Mucosa of rectum (tissue), 2 donors: ENCODE results near the gene PAH.
"Not testable (repeated sequence)": the region's sequence is repeated elsewhere in the genome, so short reads cannot be mapped to it uniquely, and the experiment has no call there.

Experiments used
- H3K27ac ChIP-seq, 2 donors: one replicate each; pipeline ENCODE4 v1.7.0; 2013; ENCODE audit warnings: inconsistent platforms in 2 of 2, low read depth in 2 of 2, low read length in 2 of 2
- H3K27me3 ChIP-seq, 2 donors: one replicate each; pipeline ENCODE4 v1.7.0; 2013; ENCODE audit warnings: low read length in 2 of 2; ENCODE audit not compliant: control insufficient read depth in 2 of 2, insufficient read depth in 2 of 2
- H3K36me3 ChIP-seq, 2 donors: one replicate each; pipeline ENCODE4 v1.7.0; 2013; ENCODE audit warnings: low read length in 2 of 2; ENCODE audit not compliant: control insufficient read depth in 2 of 2, insufficient read depth in 2 of 2
- H3K4me1 ChIP-seq, 2 donors: one replicate each; pipeline ENCODE4 v1.7.0; 2013; ENCODE audit warnings: low read length in 2 of 2, mild to moderate bottlenecking in 1 of 2; ENCODE audit not compliant: control insufficient read depth in 2 of 2, insufficient read depth in 2 of 2
- H3K4me3 ChIP-seq, 2 donors: one replicate each; pipeline ENCODE4 v1.7.0; 2013; ENCODE audit warnings: low read length in 2 of 2
- H3K9ac ChIP-seq, 2 donors: one replicate each; pipeline ENCODE4 v1.7.0; 2013; ENCODE audit warnings: low read length in 2 of 2, low read depth in 1 of 2, mild to moderate bottlenecking in 1 of 2
- H3K9me3 ChIP-seq, 2 donors: one replicate each; pipeline ENCODE4 v1.7.0; 2013; ENCODE audit warnings: low read length in 2 of 2; ENCODE audit not compliant: control insufficient read depth in 2 of 2
- donor health status: healthy.
- donor health status: Normal muscosa, but diverticular disease.

PAH gene

DNA sequence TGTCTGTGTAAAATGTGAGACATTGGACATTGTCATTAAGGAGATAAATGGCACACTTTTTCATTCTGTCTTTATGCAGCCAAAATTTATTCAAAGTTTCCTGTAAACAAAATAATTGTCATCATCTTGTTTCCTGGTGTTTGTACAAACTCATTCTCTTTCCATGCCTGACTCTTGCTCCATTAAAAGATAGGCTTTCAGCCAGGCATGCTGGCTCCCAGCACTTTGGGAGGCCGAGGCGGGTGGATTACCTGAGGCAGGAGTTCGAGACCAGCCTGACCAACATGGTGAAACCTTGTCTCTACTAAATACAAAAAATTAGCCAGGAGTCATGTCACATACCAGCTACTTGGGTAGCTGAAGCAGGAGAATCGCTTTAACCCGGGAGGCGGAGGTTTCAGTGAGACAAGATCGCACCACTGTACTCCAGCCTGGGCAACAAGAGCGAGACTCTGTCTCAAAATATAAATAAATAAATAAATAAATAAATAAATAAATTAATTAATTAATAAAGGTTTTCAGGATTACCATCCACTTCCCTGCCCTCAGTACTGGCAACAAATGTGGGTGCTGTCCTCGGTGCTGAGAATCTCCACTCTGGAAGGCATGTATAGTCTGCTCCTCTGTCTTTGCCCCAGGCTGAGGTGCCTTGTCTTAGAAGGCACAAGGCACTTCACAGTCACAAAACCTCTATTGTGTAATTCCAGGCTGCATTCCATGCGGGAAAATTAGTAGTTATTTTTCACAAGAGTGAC is 83.2 kb downstream of the PAH start:
- no peak overlapping the region for H3K4me3 ChIP-seq
- H3K36me3 ChIP-seq, result no peaks in the 10 kb centered on the region
- H3K9me3 ChIP-seq, result no peaks in the 10 kb centered on the region
- no peaks in the 10 kb centered on the region for H3K4me1 ChIP-seq
- no peak overlapping the region for H3K27ac ChIP-seq
- no peak overlapping the region for H3K9ac ChIP-seq
- H3K27me3 ChIP-seq, result no peaks in the 10 kb centered on the region

DNA sequence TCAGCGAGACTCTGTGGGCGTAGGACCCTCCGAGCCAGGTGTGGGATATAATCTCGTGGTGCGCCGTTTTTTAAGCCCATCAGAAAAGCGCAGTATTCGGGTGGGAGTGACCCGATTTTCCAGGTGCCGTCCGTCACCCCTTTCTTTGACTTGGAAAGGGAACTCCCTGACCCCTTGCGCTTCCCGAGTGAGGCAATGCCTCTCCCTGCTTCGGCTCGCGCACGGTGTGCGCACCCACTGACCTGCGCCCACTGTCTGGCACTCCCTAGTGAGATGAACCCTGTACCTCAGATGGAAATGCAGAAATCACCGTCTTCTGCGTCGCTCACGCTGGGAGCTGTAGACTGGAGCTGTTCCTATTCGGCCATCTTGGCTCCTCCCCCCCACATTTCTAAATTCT is 84.2 kb downstream of the PAH start:
- H3K27me3 ChIP-seq, H3K9me3 ChIP-seq, H3K36me3 ChIP-seq, H3K27ac ChIP-seq, H3K4me3 ChIP-seq, H3K4me1 ChIP-seq, H3K9ac ChIP-seq: not testable (repeated sequence)

DNA sequence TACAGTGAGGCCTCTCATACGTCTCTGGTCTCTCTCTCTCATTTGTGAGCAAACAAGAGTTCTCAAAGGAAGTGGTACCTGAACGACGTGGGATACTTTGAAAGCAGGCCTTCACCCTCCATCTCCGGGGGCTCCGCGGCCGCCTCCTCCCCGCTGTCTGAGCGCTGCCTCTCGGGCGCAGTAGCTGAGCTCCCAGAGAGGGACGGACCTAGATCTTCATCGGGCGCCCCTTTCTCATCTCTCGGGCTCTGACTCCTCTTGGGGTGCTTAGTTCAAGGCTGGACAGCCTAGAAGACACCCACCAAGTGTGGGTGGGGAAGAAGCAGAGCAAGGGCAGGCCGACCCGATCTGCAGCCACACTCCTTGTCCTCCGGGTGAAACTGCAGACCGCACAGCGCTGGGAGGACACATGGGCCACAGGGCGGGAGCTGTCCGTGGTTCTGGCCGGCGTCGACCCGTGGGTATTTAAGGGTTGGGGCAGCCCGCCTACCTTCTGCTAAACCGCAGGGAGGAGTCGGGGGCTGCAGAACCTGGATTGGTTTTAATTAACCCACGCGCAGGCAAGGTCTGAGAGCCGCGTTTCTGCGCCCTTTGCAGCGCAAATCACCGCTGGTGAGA is 92.7 kb downstream of the PAH start:
- no peaks in the 10 kb centered on the region for H3K27me3 ChIP-seq
- no peaks in the 10 kb centered on the region for H3K4me1 ChIP-seq
- no peaks in the 10 kb centered on the region for H3K9me3 ChIP-seq
- no peaks in the 10 kb centered on the region for H3K36me3 ChIP-seq
- no peak overlapping the region for H3K4me3 ChIP-seq
- no peak overlapping the region for H3K27ac ChIP-seq
- no peak overlapping the region for H3K9ac ChIP-seq

DNA sequence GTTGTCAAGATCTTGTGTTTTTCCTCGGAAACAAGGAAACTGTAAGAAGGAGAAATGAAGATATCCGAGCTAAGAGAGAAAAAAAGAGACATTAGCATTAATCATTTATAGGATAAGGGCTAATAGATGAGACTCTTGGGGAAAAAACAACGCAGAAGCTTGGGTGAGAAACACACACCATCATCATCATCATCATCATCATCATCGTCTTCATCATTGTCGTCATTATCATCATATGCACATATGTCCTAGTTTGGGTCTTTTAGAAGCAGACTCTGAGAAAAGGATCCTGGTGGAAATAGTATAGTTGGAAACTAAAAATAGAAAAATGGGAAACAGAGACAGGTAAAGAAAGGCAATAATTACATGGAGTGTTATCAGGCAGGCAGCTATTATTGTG is 95.9 kb downstream of the PAH start:
- H3K4me1 ChIP-seq, result no peaks in the 10 kb centered on the region
- no peaks in the 10 kb centered on the region for H3K36me3 ChIP-seq
- no peak overlapping the region for H3K27ac ChIP-seq
- H3K4me3 ChIP-seq, result no peak overlapping the region
- H3K27me3 ChIP-seq, result no peaks in the 10 kb centered on the region
- no peak overlapping the region for H3K9ac ChIP-seq
- H3K9me3 ChIP-seq, result no peaks in the 10 kb centered on the region

DNA sequence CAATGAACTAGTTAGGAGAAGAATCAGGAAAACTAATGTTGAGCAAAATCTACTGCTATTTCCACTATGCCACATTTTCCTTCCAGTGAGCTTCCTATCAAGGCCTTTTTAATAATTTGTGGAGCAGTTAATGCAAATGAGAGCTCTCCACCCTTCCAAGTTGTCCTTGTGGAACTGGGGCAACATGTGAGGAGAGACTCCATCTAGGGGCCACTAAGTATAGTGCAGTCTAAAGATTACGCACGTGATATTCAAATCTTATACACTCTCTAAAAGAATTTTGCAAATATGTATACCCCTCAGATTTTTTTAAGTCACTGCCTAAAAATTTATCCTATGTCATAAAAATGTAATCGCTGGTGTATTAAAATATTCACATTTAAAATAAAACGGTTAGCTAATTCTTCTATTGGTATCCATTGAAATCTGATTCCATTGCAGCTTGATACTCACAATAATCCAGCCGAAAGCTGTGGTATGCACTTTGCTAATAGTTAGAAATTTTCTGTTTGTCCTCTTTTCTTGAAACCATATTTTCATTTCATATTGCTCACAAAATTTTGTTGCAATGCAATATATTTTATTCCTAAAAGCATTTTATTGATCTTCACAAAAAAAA is 100.1 kb downstream of the PAH start:
- Histone ChIP-seq H3K36me3 (no peaks in the 10 kb centered on the region), H3K9me3 (no peaks in the 10 kb centered on the region), H3K9ac (no peak overlapping the region), H3K27ac (no peak overlapping the region), H3K27me3 (no peaks in the 10 kb centered on the region), H3K4me3 (no peak overlapping the region), H3K4me1 (no peaks in the 10 kb centered on the region)

DNA sequence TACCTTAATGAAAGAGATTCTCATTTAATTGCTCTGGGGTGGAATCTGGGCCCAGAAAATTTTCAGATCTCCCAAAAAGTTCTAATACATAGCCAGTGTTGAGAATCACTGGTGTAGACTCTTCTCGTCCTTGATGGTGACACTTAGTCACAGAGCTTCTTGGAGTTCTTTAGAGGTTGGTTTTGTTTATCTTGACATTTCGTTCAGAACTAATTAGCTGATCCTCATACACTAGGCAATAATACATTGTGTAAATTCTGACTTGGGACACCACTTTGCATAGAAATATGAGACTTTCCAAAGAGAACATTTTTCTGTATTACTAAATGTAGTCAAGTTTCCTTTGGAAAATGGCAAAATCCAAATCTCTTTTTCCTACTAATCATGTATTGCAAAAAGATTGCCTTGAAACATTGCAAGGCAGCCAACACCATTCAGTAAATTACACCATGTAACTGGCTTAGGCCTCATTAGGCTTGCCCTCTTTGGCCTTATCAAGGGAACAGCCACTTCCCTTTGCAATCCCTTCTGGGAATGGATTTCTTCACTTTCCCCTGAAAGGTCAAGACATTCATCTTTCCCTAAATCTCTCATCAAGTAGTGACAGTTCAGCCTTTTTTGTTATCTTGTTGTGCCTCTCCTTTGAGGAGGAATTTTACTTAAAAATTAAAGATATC is 102.2 kb downstream of the PAH start:
- Histone ChIP-seq H3K4me1 (no peaks in the 10 kb centered on the region), H3K27ac (no peak overlapping the region), H3K4me3 (no peak overlapping the region), H3K9ac (no peak overlapping the region), H3K36me3 (no peaks in the 10 kb centered on the region), H3K27me3 (no peaks in the 10 kb centered on the region), H3K9me3 (no peaks in the 10 kb centered on the region)

DNA sequence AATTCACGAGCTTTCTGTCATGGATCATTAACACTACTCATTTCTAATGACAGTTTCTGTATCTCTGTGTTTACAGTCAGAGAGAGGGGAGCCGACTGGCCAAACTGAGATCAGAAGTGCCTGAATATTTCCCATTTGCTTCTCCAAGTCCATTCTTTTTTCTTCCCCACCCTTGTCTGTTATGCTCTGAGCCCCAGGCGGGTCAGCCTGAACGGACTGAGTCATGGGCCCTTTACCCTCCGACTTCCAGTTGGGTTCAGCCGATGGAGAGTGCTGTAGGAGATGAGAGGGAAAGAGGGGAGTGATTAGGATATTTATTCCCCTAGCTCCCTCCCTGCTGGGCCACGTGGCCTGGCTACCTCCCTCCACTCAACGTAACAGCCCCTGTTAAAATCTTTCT is 104.7 kb downstream of the PAH start:
- Histone ChIP-seq H3K4me3 (no peak overlapping the region), H3K9me3 (no peaks in the 10 kb centered on the region), H3K27ac (no peak overlapping the region), H3K4me1 (no peaks in the 10 kb centered on the region), H3K27me3 (no peaks in the 10 kb centered on the region), H3K36me3 (no peaks in the 10 kb centered on the region), H3K9ac (no peak overlapping the region)

DNA sequence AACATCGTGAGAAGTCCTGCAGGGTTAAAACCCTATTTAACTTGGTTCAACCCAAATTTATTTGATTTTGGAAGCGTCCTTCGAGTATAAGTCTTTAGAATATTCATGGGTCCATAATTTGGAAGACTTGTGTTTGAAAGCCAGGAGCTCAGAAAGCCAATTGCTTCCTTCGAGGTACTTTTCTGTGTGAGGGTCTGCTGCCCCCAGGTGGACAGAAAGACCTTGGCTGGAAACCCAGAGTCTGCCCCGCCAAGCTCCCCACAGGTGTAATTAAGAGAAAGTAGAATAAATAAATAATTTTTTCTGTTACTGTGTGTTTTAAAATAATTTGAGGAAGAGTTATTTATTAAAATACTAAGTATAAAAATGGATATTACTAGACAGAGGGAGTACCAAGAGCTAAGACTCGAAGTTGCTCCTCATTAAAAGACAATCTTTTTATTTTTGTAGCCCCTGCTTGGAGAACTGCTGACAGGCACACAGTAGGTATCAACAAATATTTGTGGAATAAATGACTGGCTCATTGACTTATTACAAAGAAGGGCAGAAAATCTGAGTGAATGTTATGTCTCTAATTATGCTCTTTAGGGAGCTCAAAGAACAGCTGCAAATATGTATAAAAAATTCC is 105.8 kb downstream of the PAH start:
- no peak overlapping the region for H3K9ac ChIP-seq
- H3K36me3 ChIP-seq, result no peaks in the 10 kb centered on the region
- no peaks in the 10 kb centered on the region for H3K4me1 ChIP-seq
- no peaks in the 10 kb centered on the region for H3K9me3 ChIP-seq
- H3K27me3 ChIP-seq, result no peaks in the 10 kb centered on the region
- H3K4me3 ChIP-seq, result no peak overlapping the region
- H3K27ac ChIP-seq, result no peak overlapping the region

DNA sequence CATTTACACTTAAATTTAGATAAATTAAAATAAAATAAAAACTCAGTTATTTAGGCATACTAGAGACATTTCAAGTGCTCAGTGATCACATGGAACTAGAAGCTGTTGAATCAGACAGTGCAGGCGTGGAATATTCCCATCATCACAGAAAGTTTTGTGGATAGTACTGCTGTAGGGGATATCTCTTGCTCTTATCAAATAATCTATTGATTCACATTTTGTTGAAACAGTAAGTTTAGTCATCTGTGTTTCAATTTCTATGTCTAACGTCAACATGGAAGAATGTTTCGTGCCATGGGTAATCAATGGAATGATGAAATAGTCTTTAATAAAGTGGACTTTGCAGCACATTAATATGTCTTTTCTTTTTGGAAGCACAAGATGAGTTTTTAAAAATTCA is 108.6 kb downstream of the PAH start:
- H3K4me1 ChIP-seq, result no peaks in the 10 kb centered on the region
- H3K27ac ChIP-seq, result no peak overlapping the region
- no peaks in the 10 kb centered on the region for H3K27me3 ChIP-seq
- H3K9me3 ChIP-seq, result peaks cover 0 to 2% of the 10 kb centered on the region in 2 donors
- no peak overlapping the region for H3K9ac ChIP-seq
- H3K36me3 ChIP-seq, result no peaks in the 10 kb centered on the region
- no peak overlapping the region for H3K4me3 ChIP-seq

DNA sequence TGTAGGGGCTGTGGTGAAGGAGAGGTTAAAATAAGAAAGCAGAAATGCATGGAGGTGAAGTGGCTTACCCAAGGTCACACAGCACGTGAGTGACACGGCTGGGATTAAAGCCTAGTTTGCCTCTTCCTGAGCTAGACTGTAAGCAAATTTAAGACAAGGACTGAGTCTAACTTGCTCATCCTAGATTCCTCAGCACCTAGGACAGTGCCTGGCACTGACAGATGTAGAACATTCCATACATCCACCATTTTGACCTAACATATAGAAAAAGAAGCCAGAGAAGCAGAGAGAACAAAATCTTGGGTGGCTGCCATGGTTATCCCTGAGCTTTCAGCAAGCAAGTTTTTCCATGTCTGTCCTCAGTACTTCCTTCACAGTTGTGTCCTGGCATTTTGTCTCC is 110.5 kb downstream of the PAH start:
- H3K27me3 ChIP-seq, result no peaks in the 10 kb centered on the region
- peaks cover 0 to 2% of the 10 kb centered on the region in 2 donors for H3K9me3 ChIP-seq
- no peaks in the 10 kb centered on the region for H3K4me1 ChIP-seq
- H3K4me3 ChIP-seq, result no peak overlapping the region
- no peak overlapping the region for H3K9ac ChIP-seq
- H3K27ac ChIP-seq, result no peak overlapping the region
- H3K36me3 ChIP-seq, result no peaks in the 10 kb centered on the region
